Stomach (tissue), 4 donors: ENCODE measurements around the gene ADAM8.

Experiments used
- CTCF ChIP-seq, 7 experiments: fragments of 450-650 bp in 4 of 7; fragments of 200-600 bp in 3 of 7; sonication (generic) in 3 of 7; IDR thresholded peaks; one replicate each; pipeline ENCODE4 v1.5.1; 2016 to 2019; ENCODE audit warnings: antibody characterized with exemption in 7 of 7, control low read depth in 2 of 7, mild to moderate bottlenecking in 1 of 7
- EP300 ChIP-seq: sonication (generic); formaldehyde crosslinking; IDR thresholded peaks from one replicate; pipeline ENCODE4 v1.6.1; 2017; ENCODE audit warnings: antibody characterized with exemption
- POLR2A ChIP-seq, 4 donors: fragments of 450-650 bp; IDR thresholded peaks; one replicate each; pipeline ENCODE4 v1.6.1; 2016; ENCODE audit warnings: antibody characterized with exemption in 4 of 4, control low read depth in 2 of 4, mild to moderate bottlenecking in 1 of 4, moderate library complexity in 1 of 4
- POLR2AphosphoS5 ChIP-seq, 3 donors: sonication (generic); formaldehyde crosslinking; IDR thresholded peaks; one replicate each; pipeline ENCODE4 v1.6.1; 2016; ENCODE audit warnings: antibody characterized with exemption in 3 of 3

GRCh38 chr10:133324198-133324792 lies 47.6 kb upstream of the ADAM8 start:
- TF ChIP-seq CTCF (IDR thresholded peaks at IDR 0.05) = peak in 1 of 7 experiments; percentile 7
- TF ChIP-seq EP300 = no peak
- TF ChIP-seq POLR2AphosphoS5 (IDR thresholded peaks at IDR 0.05) = no peak
- no peak for TF ChIP-seq POLR2A (IDR thresholded peaks at IDR 0.05)
